A549 treated with RU486 at 1 μM for 4 hours (cell line): ENCODE results near the gene PI4KA. TPM values are rescaled to one million over a fixed set of nuclear protein-coding genes. Genes with fewer than 3 reads are reported as not detected.

Source experiments
- total RNA-seq: library from RNA; stranded (reverse); fragments of 200-300 nt; extraction: Qiagen RNA extraction; gene quantifications from 5 replicates; pipeline ENCODE4 v1.2.3, GENCODE V29; 2022; ENCODE audit warnings: low read depth

Gene PI4KA
- total RNA-seq: 18.5 to 23.2 TPM (median 20.4 TPM) in 5 replicates

GRCh38 chr22:20858615-20859416, at the start of gene PI4KA, which contains the start of gene SNAP29:
PI4KA (minus strand) TSS chr22:20858811; CDS start chr22:20858725, 86 bp downstream.
SNAP29 (plus strand) TSS chr22:20859007; CDS start chr22:20859111, 104 bp downstream.

GRCh38 chr22:20773793-20774212, 84.8 kb downstream of the PI4KA start, which contains the start of gene SERPIND1:
SERPIND1 (plus strand) TSS chr22:20774113; CDS start chr22:20779313, 5,200 bp downstream.

Other genes with a start within 250 kb of the PI4KA start
- gene SERPIND1, start 84.7 kb downstream of the PI4KA start, total RNA-seq: 0.05 to 0.14 TPM in 2 of 5 replicates, not detected in the others
- 14.0 to 19.2 TPM (median 16.2 TPM) in 5 replicates for gene SNAP29, start 196 bp upstream of the PI4KA start, total RNA-seq
- gene CRKL, start 58.6 kb upstream of the PI4KA start, total RNA-seq: 20.2 to 24.0 TPM (median 22.3 TPM) in 5 replicates
- 1.0 to 4.8 TPM (median 3.3 TPM) in 5 replicates for gene AIFM3, start 108.4 kb upstream of the PI4KA start, total RNA-seq
- 11.8 to 19.9 TPM (median 17.4 TPM) in 5 replicates for gene LZTR1, start 123.5 kb upstream of the PI4KA start, total RNA-seq
- 16.0 to 28.6 TPM (median 25.1 TPM) in 5 replicates for gene THAP7, start 143.3 kb upstream of the PI4KA start, total RNA-seq
- 0.33 to 0.98 TPM (median 0.70 TPM) in 5 replicates for gene P2RX6, start 156.4 kb upstream of the PI4KA start, total RNA-seq
- gene SLC7A4, start 173.8 kb upstream of the PI4KA start, total RNA-seq: not detected in 5 replicates
- gene LRRC74B, start 187.1 kb upstream of the PI4KA start, total RNA-seq: not detected in 5 replicates